Measurements from ENCODE around the gene NID2. TPM values are rescaled to one million over a fixed set of nuclear protein-coding genes. Genes with fewer than 3 reads are reported as not detected.

NID2 gene
- total and polyA plus RNA-seq, 10 of the 15 experiments (the other 5 are each of a cell fraction or from before 2014, with no cell fraction given), result 0.04 to 0.49 (median 0.23) TPM; not detected in 3

GRCh38 chr14:51989293-51990234 lies 79.3 kb downstream of the NID2 start, which contains the start of gene RTRAF (continued):
- TF ChIP-seq TBL1XR1 (IDR thresholded peaks at IDR 0.05; ENCODE audit: low read depth, low read length) (no peak), EP300 (IDR thresholded peaks at IDR 0.05; ENCODE audit: borderline replicate concordance in 1 of 2, control insufficient read depth in 1 of 2, low read depth in 2 of 2, low read length in 2 of 2) (no peak), BMI1 (IDR thresholded peaks at IDR 0.05; ENCODE audit: borderline replicate concordance) (no peak), GABPA (IDR thresholded peaks at IDR 0.05; ENCODE audit: low read depth) (0 out of 2 replicates have a peak, but pooled peaks have one; percentile 36), ZNF217 (IDR thresholded peaks at IDR 0.05) (no peak), HDAC6 (IDR thresholded peaks at IDR 0.05; ENCODE audit: unreplicated experiment) (no peak), MTA2 (IDR thresholded peaks at IDR 0.05; ENCODE audit: low read depth) (no peak), RBBP5 (conservative IDR thresholded peaks at IDR 0.05) (no peak), SREBF2 (IDR thresholded peaks at IDR 0.05; ENCODE audit: low read length) (no peak), CBX3 (IDR thresholded peaks at IDR 0.05; ENCODE audit: borderline replicate concordance, low read depth) (no peak), PML (IDR thresholded peaks at IDR 0.05; ENCODE audit: low read length) (peak; percentile 78), BCL11A (IDR thresholded peaks at IDR 0.05; ENCODE audit: low read depth, low read length) (0 out of 2 replicates have a peak, but pooled peaks have one; percentile 20), CEBPB (IDR thresholded peaks at IDR 0.05; ENCODE audit: borderline replicate concordance in 1 of 2, low read depth in 2 of 2, low read length in 2 of 2) (no peak), CHD4 (IDR thresholded peaks at IDR 0.05) (no peak), SREBF1 (IDR thresholded peaks at IDR 0.05; ENCODE audit: low read length) (no peak), IRF4 (IDR thresholded peaks at IDR 0.05; ENCODE audit: low read depth, low read length) (no peak), ZZZ3 (IDR thresholded peaks at IDR 0.05; ENCODE audit: control insufficient read depth, insufficient read length, low read depth) (no peak), ZNF622 (IDR thresholded peaks at IDR 0.05) (no peak)
- TF ChIP-seq, protein P1, sequence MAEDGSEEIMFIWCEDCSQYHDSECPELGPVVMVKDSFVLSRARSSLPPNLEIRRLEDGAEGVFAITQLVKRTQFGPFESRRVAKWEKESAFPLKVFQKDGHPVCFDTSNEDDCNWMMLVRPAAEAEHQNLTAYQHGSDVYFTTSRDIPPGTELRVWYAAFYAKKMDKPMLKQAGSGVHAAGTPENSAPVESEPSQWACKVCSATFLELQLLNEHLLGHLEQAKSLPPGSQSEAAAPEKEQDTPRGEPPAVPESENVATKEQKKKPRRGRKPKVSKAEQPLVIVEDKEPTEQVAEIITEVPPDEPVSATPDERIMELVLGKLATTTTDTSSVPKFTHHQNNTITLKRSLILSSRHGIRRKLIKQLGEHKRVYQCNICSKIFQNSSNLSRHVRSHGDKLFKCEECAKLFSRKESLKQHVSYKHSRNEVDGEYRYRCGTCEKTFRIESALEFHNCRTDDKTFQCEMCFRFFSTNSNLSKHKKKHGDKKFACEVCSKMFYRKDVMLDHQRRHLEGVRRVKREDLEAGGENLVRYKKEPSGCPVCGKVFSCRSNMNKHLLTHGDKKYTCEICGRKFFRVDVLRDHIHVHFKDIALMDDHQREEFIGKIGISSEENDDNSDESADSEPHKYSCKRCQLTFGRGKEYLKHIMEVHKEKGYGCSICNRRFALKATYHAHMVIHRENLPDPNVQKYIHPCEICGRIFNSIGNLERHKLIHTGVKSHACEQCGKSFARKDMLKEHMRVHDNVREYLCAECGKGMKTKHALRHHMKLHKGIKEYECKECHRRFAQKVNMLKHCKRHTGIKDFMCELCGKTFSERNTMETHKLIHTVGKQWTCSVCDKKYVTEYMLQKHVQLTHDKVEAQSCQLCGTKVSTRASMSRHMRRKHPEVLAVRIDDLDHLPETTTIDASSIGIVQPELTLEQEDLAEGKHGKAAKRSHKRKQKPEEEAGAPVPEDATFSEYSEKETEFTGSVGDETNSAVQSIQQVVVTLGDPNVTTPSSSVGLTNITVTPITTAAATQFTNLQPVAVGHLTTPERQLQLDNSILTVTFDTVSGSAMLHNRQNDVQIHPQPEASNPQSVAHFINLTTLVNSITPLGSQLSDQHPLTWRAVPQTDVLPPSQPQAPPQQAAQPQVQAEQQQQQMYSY (CRISPR knock-in tag; IDR thresholded peaks at IDR 0.05), result no peak
- TF ChIP-seq, protein P2, sequence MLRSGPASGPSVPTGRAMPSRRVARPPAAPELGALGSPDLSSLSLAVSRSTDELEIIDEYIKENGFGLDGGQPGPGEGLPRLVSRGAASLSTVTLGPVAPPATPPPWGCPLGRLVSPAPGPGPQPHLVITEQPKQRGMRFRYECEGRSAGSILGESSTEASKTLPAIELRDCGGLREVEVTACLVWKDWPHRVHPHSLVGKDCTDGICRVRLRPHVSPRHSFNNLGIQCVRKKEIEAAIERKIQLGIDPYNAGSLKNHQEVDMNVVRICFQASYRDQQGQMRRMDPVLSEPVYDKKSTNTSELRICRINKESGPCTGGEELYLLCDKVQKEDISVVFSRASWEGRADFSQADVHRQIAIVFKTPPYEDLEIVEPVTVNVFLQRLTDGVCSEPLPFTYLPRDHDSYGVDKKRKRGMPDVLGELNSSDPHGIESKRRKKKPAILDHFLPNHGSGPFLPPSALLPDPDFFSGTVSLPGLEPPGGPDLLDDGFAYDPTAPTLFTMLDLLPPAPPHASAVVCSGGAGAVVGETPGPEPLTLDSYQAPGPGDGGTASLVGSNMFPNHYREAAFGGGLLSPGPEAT (IDR thresholded peaks at IDR 0.05; ENCODE audit: low read depth), result peak; percentile 65
- TF ChIP-seq, protein P3, sequence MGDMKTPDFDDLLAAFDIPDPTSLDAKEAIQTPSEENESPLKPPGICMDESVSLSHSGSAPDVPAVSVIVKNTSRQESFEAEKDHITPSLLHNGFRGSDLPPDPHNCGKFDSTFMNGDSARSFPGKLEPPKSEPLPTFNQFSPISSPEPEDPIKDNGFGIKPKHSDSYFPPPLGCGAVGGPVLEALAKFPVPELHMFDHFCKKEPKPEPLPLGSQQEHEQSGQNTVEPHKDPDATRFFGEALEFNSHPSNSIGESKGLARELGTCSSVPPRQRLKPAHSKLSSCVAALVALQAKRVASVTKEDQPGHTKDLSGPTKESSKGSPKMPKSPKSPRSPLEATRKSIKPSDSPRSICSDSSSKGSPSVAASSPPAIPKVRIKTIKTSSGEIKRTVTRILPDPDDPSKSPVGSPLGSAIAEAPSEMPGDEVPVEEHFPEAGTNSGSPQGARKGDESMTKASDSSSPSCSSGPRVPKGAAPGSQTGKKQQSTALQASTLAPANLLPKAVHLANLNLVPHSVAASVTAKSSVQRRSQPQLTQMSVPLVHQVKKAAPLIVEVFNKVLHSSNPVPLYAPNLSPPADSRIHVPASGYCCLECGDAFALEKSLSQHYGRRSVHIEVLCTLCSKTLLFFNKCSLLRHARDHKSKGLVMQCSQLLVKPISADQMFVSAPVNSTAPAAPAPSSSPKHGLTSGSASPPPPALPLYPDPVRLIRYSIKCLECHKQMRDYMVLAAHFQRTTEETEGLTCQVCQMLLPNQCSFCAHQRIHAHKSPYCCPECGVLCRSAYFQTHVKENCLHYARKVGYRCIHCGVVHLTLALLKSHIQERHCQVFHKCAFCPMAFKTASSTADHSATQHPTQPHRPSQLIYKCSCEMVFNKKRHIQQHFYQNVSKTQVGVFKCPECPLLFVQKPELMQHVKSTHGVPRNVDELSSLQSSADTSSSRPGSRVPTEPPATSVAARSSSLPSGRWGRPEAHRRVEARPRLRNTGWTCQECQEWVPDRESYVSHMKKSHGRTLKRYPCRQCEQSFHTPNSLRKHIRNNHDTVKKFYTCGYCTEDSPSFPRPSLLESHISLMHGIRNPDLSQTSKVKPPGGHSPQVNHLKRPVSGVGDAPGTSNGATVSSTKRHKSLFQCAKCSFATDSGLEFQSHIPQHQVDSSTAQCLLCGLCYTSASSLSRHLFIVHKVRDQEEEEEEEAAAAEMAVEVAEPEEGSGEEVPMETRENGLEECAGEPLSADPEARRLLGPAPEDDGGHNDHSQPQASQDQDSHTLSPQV (IDR thresholded peaks at IDR 0.05), result no peak

Measured in GM12878 (cell line).